Caco-2 (cell line): ENCODE results near the gene TNFRSF8. TPM values are rescaled to one million over a fixed set of nuclear protein-coding genes. Genes with fewer than 3 reads are reported as not detected.

ENCODE experiments used
- BruUV-seq: library from RNA; stranded (reverse); fragments of 400-500 nt; replicated peaks from 2 replicates; lab custom pipeline; 2021; lab: Mats Ljungman, UMichigan
- CTCF ChIA-PET: fragments of 300-600 bp; sonication (Branson Sonifier 250); formaldehyde crosslinking; loops from one replicate; lab custom pipeline; 2022; ENCODE audit warnings: antibody characterized with exemption; lab: Charles Lee
- POLR2A ChIA-PET: fragments of 300-600 bp; sonication (Branson Sonifier 250); formaldehyde crosslinking; loops from one replicate; lab custom pipeline; 2022; ENCODE audit warnings: antibody characterized with exemption; lab: Charles Lee
- DNase-seq, 2 experiments: peaks; one replicate each; pipeline versions ENCODE4 v3.0.0 to v3.0.0-alpha.2; 2020 to 2022
- H3K27me3 ChIP-seq: replicated peaks from 2 replicates; pipeline ENCODE4 v1.6.0; 2011; ENCODE audit warnings: low read length; ENCODE audit not compliant: control insufficient read depth, insufficient read depth
- H3K36me3 ChIP-seq: 2 replicates; pipeline ENCODE4 v1.5.1; 2011; ENCODE audit warnings: low read length; ENCODE audit not compliant: control insufficient read depth, insufficient read depth
- H3K4me1 ChIP-seq: fragments of 250-450 bp; sonication (Bioruptor Pico); 2 replicates; pipeline ENCODE4 v1.5.1; 2020; ENCODE audit warnings: mild to moderate bottlenecking
- H3K4me3 ChIP-seq: 2 replicates; pipeline ENCODE4 v1.5.1; 2011; ENCODE audit warnings: low read depth, mild to moderate bottlenecking, control low read depth, low read length
- H3K9me3 ChIP-seq: fragments of 250-450 bp; sonication (Bioruptor Pico); 2 replicates; pipeline ENCODE4 v1.5.1; 2020; ENCODE audit warnings: mild to moderate bottlenecking, moderate library complexity
- H3K27ac Mint-ChIP-seq: one replicate; pipeline ENCODE4 v1.8.0; 2022; ENCODE audit warnings: mixed read lengths; ENCODE audit not compliant: unreplicated experiment
- H3K27me3 Mint-ChIP-seq: one replicate; pipeline ENCODE4 v1.8.0; 2022; ENCODE audit warnings: mixed read lengths; ENCODE audit not compliant: insufficient read depth, unreplicated experiment
- H3K36me3 Mint-ChIP-seq: one replicate; pipeline ENCODE4 v1.8.0; 2022; ENCODE audit warnings: mild to moderate bottlenecking, mixed read lengths; ENCODE audit not compliant: insufficient read depth, unreplicated experiment
- H3K4me1 Mint-ChIP-seq: one replicate; pipeline ENCODE4 v1.8.0; 2022; ENCODE audit warnings: low read depth, mixed read lengths; ENCODE audit not compliant: unreplicated experiment
- H3K4me3 Mint-ChIP-seq: one replicate; pipeline ENCODE4 v1.8.0; 2022; ENCODE audit warnings: mild to moderate bottlenecking, moderate library complexity, mixed read lengths; ENCODE audit not compliant: unreplicated experiment
- H3K9me3 Mint-ChIP-seq: one replicate; pipeline ENCODE4 v1.8.0; 2022; ENCODE audit warnings: mixed read lengths; ENCODE audit not compliant: unreplicated experiment
- intact Hi-C: fragments of 100-400 bp; cut with micrococcal nuclease; formaldehyde crosslinking; loops from one replicate; pipeline ENCODE4 v1.10.0; 2022; ENCODE audit not compliant: unreplicated experiment
- total RNA-seq: library from RNA; stranded (reverse); gene quantifications from 2 replicates; pipeline ENCODE4 v1.2.3, GENCODE V29; 2022
- TF ChIP-seq, protein P1 (sequence below), 2 experiments: fragments of 200-600 bp in 1 of 2; IDR thresholded peaks; 1 replicate in 1 of 2; 2 replicates in 1 of 2; pipeline versions ENCODE4 v1.5.1 to v1.8.0; 2011 to 2022; ENCODE audit warnings: antibody characterized with exemption in 1 of 2, control low read depth in 1 of 2, inconsistent platforms in 1 of 2, low read depth in 1 of 2, low read length in 1 of 2, mild to moderate bottlenecking in 1 of 2, moderate library complexity in 1 of 2; ENCODE audit not compliant: insufficient read depth in 1 of 2, severe bottlenecking in 1 of 2, unreplicated experiment in 1 of 2

TNFRSF8 gene
- total RNA-seq, 1 experiment from 2014 or later, result not detected

DNA sequence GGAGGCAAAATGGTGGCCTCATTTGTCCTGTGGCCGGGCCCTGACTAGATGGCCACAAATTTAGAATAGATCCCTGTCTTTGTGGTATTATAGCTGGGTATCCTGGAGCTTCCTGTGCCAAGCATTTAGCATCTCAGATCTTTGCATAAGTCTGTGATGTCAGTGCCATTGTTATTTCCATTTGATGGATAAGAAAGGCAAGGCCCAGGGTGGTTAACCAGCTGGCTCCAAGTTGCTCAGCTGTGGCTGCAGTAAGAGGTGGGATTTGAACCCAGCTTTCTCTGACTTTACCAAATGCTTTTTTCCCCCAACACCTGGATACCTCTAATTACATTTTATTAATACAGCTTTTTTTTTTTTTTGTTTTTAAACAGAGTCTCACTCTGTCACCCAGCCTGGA is 11.7 kb upstream of the TNFRSF8 start:
- no peak overlapping the region for H3K4me3 Mint-ChIP-seq
- no peak overlapping the region for H3K4me3 ChIP-seq
- ChIA-PET POLR2A (no interaction called here), CTCF (no interaction called here)
- no peaks in the 10 kb centered on the region for H3K9me3 ChIP-seq
- no peaks in the 10 kb centered on the region for H3K27me3 ChIP-seq
- DNase-seq, result no peak
- H3K4me1 ChIP-seq, result peaks cover 7% of the 10 kb centered on the region
- H3K27ac Mint-ChIP-seq, result no peak overlapping the region
- intact Hi-C loops, result no loop called here
- H3K9me3 Mint-ChIP-seq, result no peaks in the 10 kb centered on the region
- H3K4me1 Mint-ChIP-seq, result peaks cover 11% of the 10 kb centered on the region
- TF ChIP-seq, protein P1, sequence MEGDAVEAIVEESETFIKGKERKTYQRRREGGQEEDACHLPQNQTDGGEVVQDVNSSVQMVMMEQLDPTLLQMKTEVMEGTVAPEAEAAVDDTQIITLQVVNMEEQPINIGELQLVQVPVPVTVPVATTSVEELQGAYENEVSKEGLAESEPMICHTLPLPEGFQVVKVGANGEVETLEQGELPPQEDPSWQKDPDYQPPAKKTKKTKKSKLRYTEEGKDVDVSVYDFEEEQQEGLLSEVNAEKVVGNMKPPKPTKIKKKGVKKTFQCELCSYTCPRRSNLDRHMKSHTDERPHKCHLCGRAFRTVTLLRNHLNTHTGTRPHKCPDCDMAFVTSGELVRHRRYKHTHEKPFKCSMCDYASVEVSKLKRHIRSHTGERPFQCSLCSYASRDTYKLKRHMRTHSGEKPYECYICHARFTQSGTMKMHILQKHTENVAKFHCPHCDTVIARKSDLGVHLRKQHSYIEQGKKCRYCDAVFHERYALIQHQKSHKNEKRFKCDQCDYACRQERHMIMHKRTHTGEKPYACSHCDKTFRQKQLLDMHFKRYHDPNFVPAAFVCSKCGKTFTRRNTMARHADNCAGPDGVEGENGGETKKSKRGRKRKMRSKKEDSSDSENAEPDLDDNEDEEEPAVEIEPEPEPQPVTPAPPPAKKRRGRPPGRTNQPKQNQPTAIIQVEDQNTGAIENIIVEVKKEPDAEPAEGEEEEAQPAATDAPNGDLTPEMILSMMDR (IDR thresholded peaks at IDR 0.05; ENCODE audit: insufficient read depth in 1 of 2, low read depth in 1 of 2, low read length in 1 of 2, severe bottlenecking in 1 of 2, unreplicated experiment in 1 of 2), result no peak
- no peaks in the 10 kb centered on the region for H3K36me3 Mint-ChIP-seq
- no TSS peak for BruUV-seq
- no peaks in the 10 kb centered on the region for H3K36me3 ChIP-seq
- no peaks in the 10 kb centered on the region for H3K27me3 Mint-ChIP-seq

DNA sequence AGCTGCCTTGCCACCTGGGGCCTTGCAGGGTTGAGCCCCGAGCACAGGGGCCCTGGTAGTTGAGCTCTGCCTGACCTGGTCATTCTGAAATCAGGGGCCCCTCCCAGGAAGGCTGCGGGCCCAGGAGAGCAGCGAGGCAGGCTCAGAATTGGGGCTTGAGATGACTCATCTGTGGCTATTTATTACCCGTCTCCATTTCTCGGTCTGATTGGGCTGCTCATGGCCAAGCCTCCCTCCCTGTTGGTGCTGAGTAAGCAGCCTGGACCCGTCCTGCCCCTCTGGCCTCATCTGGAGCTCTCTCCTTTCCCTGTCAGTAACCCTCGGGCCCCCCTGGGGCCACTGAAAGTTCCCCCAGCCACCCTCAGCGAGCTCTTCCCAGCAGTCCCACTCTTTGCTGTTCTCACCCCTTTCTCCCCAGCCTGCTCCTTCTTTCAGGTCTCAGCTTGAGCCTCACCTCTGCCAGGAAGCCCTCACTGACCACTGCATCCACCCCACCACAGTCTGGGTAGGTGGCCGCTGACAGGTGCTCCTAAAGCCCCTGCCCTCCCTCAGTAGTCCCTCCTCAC is 11.0 kb upstream of the TNFRSF8 start:
- peak; percentile 54 to 59 for DNase-seq
- no TSS peak for BruUV-seq
- POLR2A ChIA-PET, result interaction anchor here (0.6 to 0.8 kb wide), 2 partner anchors 33 to 148 kb away, joined by 3 to 4 read pairs; partner anchors contain the start of gene MIIP
- intact Hi-C loops, result no loop called here
- no peaks in the 10 kb centered on the region for H3K27me3 Mint-ChIP-seq
- no peaks in the 10 kb centered on the region for H3K36me3 ChIP-seq
- TF ChIP-seq, protein P1 (IDR thresholded peaks at IDR 0.05; ENCODE audit: insufficient read depth in 1 of 2, low read depth in 1 of 2, low read length in 1 of 2, severe bottlenecking in 1 of 2, unreplicated experiment in 1 of 2), result no peak
- no peak overlapping the region for H3K27ac Mint-ChIP-seq
- peak overlapping the region; percentile 37 for H3K4me3 Mint-ChIP-seq
- no peaks in the 10 kb centered on the region for H3K36me3 Mint-ChIP-seq
- CTCF ChIA-PET, result interaction anchor here (0.9 kb wide), 1 partner anchor 28 kb away, joined by 3 read pairs; no protein-coding TSS in a partner anchor
- H3K9me3 ChIP-seq, result no peaks in the 10 kb centered on the region
- no peak overlapping the region for H3K4me3 ChIP-seq
- peaks cover 7% of the 10 kb centered on the region for H3K4me1 ChIP-seq
- no peaks in the 10 kb centered on the region for H3K9me3 Mint-ChIP-seq
- H3K27me3 ChIP-seq, result no peaks in the 10 kb centered on the region
- H3K4me1 Mint-ChIP-seq, result peaks cover 11% of the 10 kb centered on the region

DNA sequence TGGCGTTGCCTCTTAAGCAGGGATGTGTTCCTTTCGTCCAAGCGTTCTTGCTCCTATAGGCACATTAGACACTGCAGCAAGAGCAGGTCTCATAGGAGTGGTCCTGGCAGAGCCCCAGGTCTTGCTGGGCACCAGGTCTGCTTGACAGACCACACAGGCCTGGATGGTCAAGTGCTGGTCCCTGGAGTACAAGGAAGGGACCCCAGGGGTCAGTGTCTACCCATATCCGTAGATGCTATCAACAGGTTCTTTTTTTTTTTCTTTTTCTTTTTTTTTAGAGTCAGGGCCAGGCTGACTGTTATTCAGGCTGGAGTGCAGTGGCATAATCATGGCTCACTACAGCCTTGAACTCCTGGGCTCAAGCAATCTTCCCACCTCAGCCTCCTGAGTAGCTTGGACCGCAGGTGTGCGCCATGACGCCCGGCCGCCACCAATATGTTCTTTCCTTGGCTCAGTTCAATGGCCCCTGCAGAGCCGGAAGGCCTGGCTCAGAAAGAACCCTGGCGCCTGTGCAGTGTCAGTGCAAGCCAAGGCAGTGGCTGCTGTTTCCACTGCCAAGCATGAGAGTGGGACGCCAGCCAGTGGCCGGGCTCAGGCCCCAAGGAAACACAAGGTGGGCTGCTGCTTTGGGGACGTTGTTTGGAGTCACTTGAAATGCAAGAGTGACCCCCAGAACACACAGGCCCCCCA is 10.0 kb upstream of the TNFRSF8 start:
- H3K4me3 ChIP-seq, result no peak overlapping the region
- DNase-seq, result no peak
- TF ChIP-seq, protein P1 (IDR thresholded peaks at IDR 0.05; ENCODE audit: insufficient read depth in 1 of 2, low read depth in 1 of 2, low read length in 1 of 2, severe bottlenecking in 1 of 2, unreplicated experiment in 1 of 2), result no peak
- no peaks in the 10 kb centered on the region for H3K36me3 Mint-ChIP-seq
- no TSS peak for BruUV-seq
- H3K4me1 ChIP-seq, result peaks cover 7% of the 10 kb centered on the region
- H3K27ac Mint-ChIP-seq, result no peak overlapping the region
- H3K9me3 Mint-ChIP-seq, result no peaks in the 10 kb centered on the region
- ChIA-PET POLR2A (no interaction called here), CTCF (no interaction called here)
- H3K27me3 ChIP-seq, result no peaks in the 10 kb centered on the region
- no peaks in the 10 kb centered on the region for H3K9me3 ChIP-seq
- H3K27me3 Mint-ChIP-seq, result no peaks in the 10 kb centered on the region
- no peaks in the 10 kb centered on the region for H3K36me3 ChIP-seq
- intact Hi-C loops, result no loop called here
- H3K4me1 Mint-ChIP-seq, result peaks cover 11% of the 10 kb centered on the region
- no peak overlapping the region for H3K4me3 Mint-ChIP-seq
